H9 (cell line): ENCODE measurements around the gene EML5. TPM values are rescaled to one million over a fixed set of nuclear protein-coding genes. Genes with fewer than 3 reads are reported as not detected.

Source experiments
- DNase-seq: peaks from one replicate; pipeline ENCODE4 v3.0.0-alpha.2; 2017
- H2AFZ ChIP-seq: one replicate; pipeline ENCODE4 v1.6.1; 2013; ENCODE audit warnings: mild to moderate bottlenecking, low read length, control low read depth, moderate library complexity
- H2AK5ac ChIP-seq: 2 replicates; pipeline ENCODE4 v1.6.1; 2013; ENCODE audit warnings: low read length, control low read depth, mixed read lengths; ENCODE audit not compliant: insufficient read length
- H2BK120ac ChIP-seq: one replicate; pipeline ENCODE4 v1.6.1; 2013; ENCODE audit warnings: low read depth, mild to moderate bottlenecking, low read length, control low read depth, inconsistent platforms; ENCODE audit not compliant: poor library complexity, severe bottlenecking
- H2BK12ac ChIP-seq: 2 replicates; pipeline ENCODE4 v1.6.1; 2013; ENCODE audit warnings: low read length, control low read depth, mixed read lengths, low read depth; ENCODE audit not compliant: insufficient read length
- H2BK15ac ChIP-seq: 2 replicates; pipeline ENCODE4 v1.6.1; 2013; ENCODE audit warnings: low read depth, low read length, control low read depth
- H2BK20ac ChIP-seq: one replicate; pipeline ENCODE4 v1.6.1; 2013; ENCODE audit warnings: low read depth, mild to moderate bottlenecking, low read length, control low read depth, inconsistent platforms; ENCODE audit not compliant: poor library complexity, severe bottlenecking
- H2BK5ac ChIP-seq: 2 replicates; pipeline ENCODE4 v1.6.1; 2013; ENCODE audit warnings: low read length, control low read depth, mixed read lengths; ENCODE audit not compliant: insufficient read length
- H3K14ac ChIP-seq: 2 replicates; pipeline ENCODE4 v1.6.1; 2013; ENCODE audit warnings: low read length, control low read depth; ENCODE audit not compliant: insufficient read depth
- H3K18ac ChIP-seq: 2 replicates; pipeline ENCODE4 v1.6.1; 2013; ENCODE audit warnings: low read depth, mild to moderate bottlenecking, mixed read lengths, low read length, control low read depth; ENCODE audit not compliant: insufficient read length
- H3K23ac ChIP-seq: 2 replicates; pipeline ENCODE4 v1.6.1; 2013; ENCODE audit warnings: low read length, control low read depth, mixed read lengths, low read depth; ENCODE audit not compliant: insufficient read length
- H3K23me2 ChIP-seq: 2 replicates; pipeline ENCODE4 v1.6.1; 2013; ENCODE audit warnings: low read depth, mild to moderate bottlenecking, mixed read lengths, low read length, control low read depth; ENCODE audit not compliant: insufficient read length, poor library complexity, severe bottlenecking
- H3K27ac ChIP-seq: 2 replicates; pipeline ENCODE4 v1.5.1; 2013; ENCODE audit warnings: low read length, control low read depth, mixed read lengths, low read depth; ENCODE audit not compliant: insufficient read length
- H3K27me3 ChIP-seq: 2 replicates; pipeline ENCODE4 v1.6.1; 2013; ENCODE audit warnings: low read length, control low read depth, inconsistent platforms; ENCODE audit not compliant: insufficient read depth
- H3K4ac ChIP-seq: 2 replicates; pipeline ENCODE4 v1.6.1; 2013; ENCODE audit warnings: low read depth, mild to moderate bottlenecking, control low read depth, inconsistent platforms, low read length, moderate library complexity
- H3K4me1 ChIP-seq: 2 replicates; pipeline ENCODE4 v1.6.1; 2013; ENCODE audit warnings: low read length, control low read depth, inconsistent platforms; ENCODE audit not compliant: insufficient read depth
- H3K4me2 ChIP-seq: 2 replicates; pipeline ENCODE4 v1.6.1; 2013; ENCODE audit warnings: low read length, control low read depth, mixed read lengths; ENCODE audit not compliant: insufficient read length, insufficient read depth
- H3K56ac ChIP-seq: 2 replicates; pipeline ENCODE4 v1.6.1; 2013; ENCODE audit warnings: low read depth, mild to moderate bottlenecking, mixed read lengths, low read length, control low read depth; ENCODE audit not compliant: insufficient read length
- H3K79me1 ChIP-seq: 2 replicates; pipeline ENCODE4 v1.6.1; 2013; ENCODE audit warnings: low read depth, mild to moderate bottlenecking, moderate library complexity, low read length, control low read depth, inconsistent platforms; ENCODE audit not compliant: insufficient read depth, poor library complexity, severe bottlenecking
- H3K79me2 ChIP-seq: 2 replicates; pipeline ENCODE4 v1.6.1; 2013; ENCODE audit warnings: low read length, control low read depth, inconsistent platforms; ENCODE audit not compliant: insufficient read depth
- H3K9ac ChIP-seq: 2 replicates; pipeline ENCODE4 v1.6.1; 2013; ENCODE audit warnings: low read length, control low read depth, mixed read lengths; ENCODE audit not compliant: insufficient read length; ENCODE audit errors: extremely low read depth
- H3K9me3 ChIP-seq: one replicate; pipeline ENCODE4 v1.6.1; 2013; ENCODE audit warnings: low read depth, low read length, inconsistent platforms; ENCODE audit not compliant: control insufficient read depth
- H3T11ph ChIP-seq: one replicate; pipeline ENCODE4 v1.6.1; 2013; ENCODE audit warnings: mild to moderate bottlenecking, low read length, control low read depth, inconsistent platforms
- H4K20me1 ChIP-seq: one replicate; pipeline ENCODE4 v1.6.1; 2013; ENCODE audit not compliant: control insufficient read depth, insufficient read length, insufficient read depth
- H4K5ac ChIP-seq: 2 replicates; pipeline ENCODE4 v1.6.1; 2013; ENCODE audit warnings: low read depth, mild to moderate bottlenecking, mixed read lengths, low read length, control low read depth; ENCODE audit not compliant: insufficient read length
- H4K8ac ChIP-seq: replicated peaks from 2 replicates; pipeline ENCODE4 v1.6.1; 2013; ENCODE audit warnings: low read length, control low read depth, mixed read lengths, low read depth; ENCODE audit not compliant: insufficient read length
- H4K91ac ChIP-seq: 2 replicates; pipeline ENCODE4 v1.6.1; 2013; ENCODE audit warnings: low read depth, mild to moderate bottlenecking, moderate library complexity, mixed read lengths, low read length, control low read depth; ENCODE audit not compliant: insufficient read length
- H3K27ac Mint-ChIP-seq, 3 experiments: 2 replicates in 2 of 3; 3 replicates in 1 of 3; pipeline ENCODE4 v1.8.0; 2020 to 2021; ENCODE audit warnings: mixed read lengths in 3 of 3, mild to moderate bottlenecking in 1 of 3, moderate library complexity in 1 of 3
- H3K27me3 Mint-ChIP-seq: 2 replicates; pipeline ENCODE4 v1.8.0; 2021; ENCODE audit warnings: low read depth, mild to moderate bottlenecking, moderate library complexity, mixed read lengths
- H3K36me3 Mint-ChIP-seq, 3 experiments: 2 replicates in 2 of 3; 3 replicates in 1 of 3; pipeline ENCODE4 v1.8.0; 2020 to 2021; ENCODE audit warnings: low read depth in 3 of 3, mixed read lengths in 3 of 3; ENCODE audit not compliant: insufficient read depth in 1 of 3
- H3K4me1 Mint-ChIP-seq, 2 experiments: 2 replicates each; pipeline ENCODE4 v1.8.0; 2020; ENCODE audit warnings: mixed read lengths in 2 of 2
- H3K4me3 Mint-ChIP-seq, 2 experiments: 2 replicates in 1 of 2; 3 replicates in 1 of 2; pipeline ENCODE4 v1.8.0; 2020 to 2021; ENCODE audit warnings: mild to moderate bottlenecking in 2 of 2, mixed read lengths in 2 of 2, moderate library complexity in 1 of 2
- H3K9me3 Mint-ChIP-seq, 2 experiments: 2 replicates in 1 of 2; 3 replicates in 1 of 2; pipeline ENCODE4 v1.8.0; 2020; ENCODE audit warnings: mild to moderate bottlenecking in 2 of 2, mixed read lengths in 2 of 2, moderate library complexity in 1 of 2
- CTCF ChIP-seq: fragments of 200-600 bp; sonication (generic); conservative IDR thresholded peaks from 3 replicates; pipeline ENCODE4 v1.8.0; 2021; ENCODE audit warnings: antibody characterized with exemption, mild to moderate bottlenecking
- WGBS: extraction: QIAGEN DNeasy Blood & Tissue Kit; methylation state at CpG from one replicate; pipeline ENCODE4 v1.1.7; 2013; ENCODE audit warnings: missing lambda C conversion rate, low lambda C conversion rate, mixed read lengths; ENCODE audit not compliant: insufficient read length; ENCODE audit errors: extremely low coverage; 5-methylcytosine and 5-hydroxymethylcytosine counted together
- total RNA-seq: library from RNA; stranded (reverse); gene quantifications from 2 replicates; pipeline ENCODE4 v1.2.1, GENCODE V29; 2021

EML5 gene
- total RNA-seq, 1 experiment from 2014 or later, result 0.81 TPM

- Mint-ChIP-seq H3K27ac (no peak overlapping the region), H3K36me3 (no peaks in the 10 kb centered on the region), H3K4me3 (no peak overlapping the region), H3K4me1 (no peaks in the 10 kb centered on the region), H3K27me3 (no peaks in the 10 kb centered on the region; the same call in none of the 2 replicates), H3K9me3 (no peaks in the 10 kb centered on the region)
- no peak overlapping the region for H4K8ac ChIP-seq
- no peaks in the 10 kb centered on the region for H3K27me3 ChIP-seq
- no peak overlapping the region for H3K18ac ChIP-seq
- no peaks in the 10 kb centered on the region for H3K79me2 ChIP-seq
- no peaks in the 10 kb centered on the region for H4K20me1 ChIP-seq
- no peak overlapping the region for H4K91ac ChIP-seq
- H2BK15ac ChIP-seq, result no peak overlapping the region
- H2BK5ac ChIP-seq, result no peak overlapping the region
- H3K23me2 ChIP-seq, result no peaks in the 10 kb centered on the region
- H3K27ac ChIP-seq, result no peak overlapping the region
- no peak for TF ChIP-seq CTCF
- H4K5ac ChIP-seq, result no peak overlapping the region
- no peak overlapping the region for H2AFZ ChIP-seq
- no peak overlapping the region for H2AK5ac ChIP-seq
- no CpG with 5 or more reads among the region's 1 CpG for WGBS
- H3T11ph ChIP-seq, result no peak overlapping the region
- H3K23ac ChIP-seq, result no peak overlapping the region
- H2BK12ac ChIP-seq, result no peak overlapping the region
- H3K79me1 ChIP-seq, result no peaks in the 10 kb centered on the region
- no peak overlapping the region for H2BK120ac ChIP-seq
- no peak overlapping the region for H3K14ac ChIP-seq
- H3K9me3 ChIP-seq, result no peaks in the 10 kb centered on the region
- no peak for DNase-seq
- no peak overlapping the region for H3K4me2 ChIP-seq
- no peak overlapping the region for H3K9ac ChIP-seq
- H2BK20ac ChIP-seq, result no peak overlapping the region
- no peak overlapping the region for H3K56ac ChIP-seq
- H3K4me1 ChIP-seq, result no peaks in the 10 kb centered on the region
- H3K4ac ChIP-seq, result no peak overlapping the region
Observed at GRCh38 chr14:88748288-88748687, 44.5 kb downstream of the EML5 start.
